ENCODE measurements around the gene NEUROG3.

GRCh38 chr10:69588358-69588757 is 15.1 kb upstream of the NEUROG3 start:
- TF ChIP-seq POLR2A (IDR thresholded peaks at IDR 0.05; ENCODE audit: low read length) (no peak), JUN (IDR thresholded peaks at IDR 0.05) (no peak), NPAS2 (CRISPR knock-in tag; IDR thresholded peaks at IDR 0.05; ENCODE audit: borderline replicate concordance) (no peak), BHLHE40 (IDR thresholded peaks at IDR 0.05; ENCODE audit: low read depth, low read length) (no peak), SMC3 (IDR thresholded peaks at IDR 0.05) (no peak), PHF8 (IDR thresholded peaks at IDR 0.05; ENCODE audit: borderline replicate concordance, low read depth) (no peak), NR3C1 (IDR thresholded peaks at IDR 0.05) (no peak), E2F6 (IDR thresholded peaks at IDR 0.05; ENCODE audit: borderline replicate concordance, low read depth) (no peak), HOXA7 (CRISPR knock-in tag; IDR thresholded peaks at IDR 0.05) (no peak), MAZ (IDR thresholded peaks at IDR 0.05; ENCODE audit: borderline replicate concordance, low read depth, low read length) (no peak), RAD21 (conservative IDR thresholded peaks at IDR 0.05 in 1 of 2, IDR thresholded peaks at IDR 0.05 in 1 of 2) (no peak)
- TF ChIP-seq, protein P1, sequence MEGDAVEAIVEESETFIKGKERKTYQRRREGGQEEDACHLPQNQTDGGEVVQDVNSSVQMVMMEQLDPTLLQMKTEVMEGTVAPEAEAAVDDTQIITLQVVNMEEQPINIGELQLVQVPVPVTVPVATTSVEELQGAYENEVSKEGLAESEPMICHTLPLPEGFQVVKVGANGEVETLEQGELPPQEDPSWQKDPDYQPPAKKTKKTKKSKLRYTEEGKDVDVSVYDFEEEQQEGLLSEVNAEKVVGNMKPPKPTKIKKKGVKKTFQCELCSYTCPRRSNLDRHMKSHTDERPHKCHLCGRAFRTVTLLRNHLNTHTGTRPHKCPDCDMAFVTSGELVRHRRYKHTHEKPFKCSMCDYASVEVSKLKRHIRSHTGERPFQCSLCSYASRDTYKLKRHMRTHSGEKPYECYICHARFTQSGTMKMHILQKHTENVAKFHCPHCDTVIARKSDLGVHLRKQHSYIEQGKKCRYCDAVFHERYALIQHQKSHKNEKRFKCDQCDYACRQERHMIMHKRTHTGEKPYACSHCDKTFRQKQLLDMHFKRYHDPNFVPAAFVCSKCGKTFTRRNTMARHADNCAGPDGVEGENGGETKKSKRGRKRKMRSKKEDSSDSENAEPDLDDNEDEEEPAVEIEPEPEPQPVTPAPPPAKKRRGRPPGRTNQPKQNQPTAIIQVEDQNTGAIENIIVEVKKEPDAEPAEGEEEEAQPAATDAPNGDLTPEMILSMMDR (IDR thresholded peaks at IDR 0.05), result no peak
- TF ChIP-seq, protein P2, sequence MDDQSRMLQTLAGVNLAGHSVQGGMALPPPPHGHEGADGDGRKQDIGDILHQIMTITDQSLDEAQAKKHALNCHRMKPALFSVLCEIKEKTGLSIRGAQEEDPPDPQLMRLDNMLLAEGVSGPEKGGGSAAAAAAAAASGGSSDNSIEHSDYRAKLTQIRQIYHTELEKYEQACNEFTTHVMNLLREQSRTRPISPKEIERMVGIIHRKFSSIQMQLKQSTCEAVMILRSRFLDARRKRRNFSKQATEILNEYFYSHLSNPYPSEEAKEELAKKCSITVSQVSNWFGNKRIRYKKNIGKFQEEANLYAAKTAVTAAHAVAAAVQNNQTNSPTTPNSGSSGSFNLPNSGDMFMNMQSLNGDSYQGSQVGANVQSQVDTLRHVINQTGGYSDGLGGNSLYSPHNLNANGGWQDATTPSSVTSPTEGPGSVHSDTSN (IDR thresholded peaks at IDR 0.05), result no peak
- TF ChIP-seq, protein P3, sequence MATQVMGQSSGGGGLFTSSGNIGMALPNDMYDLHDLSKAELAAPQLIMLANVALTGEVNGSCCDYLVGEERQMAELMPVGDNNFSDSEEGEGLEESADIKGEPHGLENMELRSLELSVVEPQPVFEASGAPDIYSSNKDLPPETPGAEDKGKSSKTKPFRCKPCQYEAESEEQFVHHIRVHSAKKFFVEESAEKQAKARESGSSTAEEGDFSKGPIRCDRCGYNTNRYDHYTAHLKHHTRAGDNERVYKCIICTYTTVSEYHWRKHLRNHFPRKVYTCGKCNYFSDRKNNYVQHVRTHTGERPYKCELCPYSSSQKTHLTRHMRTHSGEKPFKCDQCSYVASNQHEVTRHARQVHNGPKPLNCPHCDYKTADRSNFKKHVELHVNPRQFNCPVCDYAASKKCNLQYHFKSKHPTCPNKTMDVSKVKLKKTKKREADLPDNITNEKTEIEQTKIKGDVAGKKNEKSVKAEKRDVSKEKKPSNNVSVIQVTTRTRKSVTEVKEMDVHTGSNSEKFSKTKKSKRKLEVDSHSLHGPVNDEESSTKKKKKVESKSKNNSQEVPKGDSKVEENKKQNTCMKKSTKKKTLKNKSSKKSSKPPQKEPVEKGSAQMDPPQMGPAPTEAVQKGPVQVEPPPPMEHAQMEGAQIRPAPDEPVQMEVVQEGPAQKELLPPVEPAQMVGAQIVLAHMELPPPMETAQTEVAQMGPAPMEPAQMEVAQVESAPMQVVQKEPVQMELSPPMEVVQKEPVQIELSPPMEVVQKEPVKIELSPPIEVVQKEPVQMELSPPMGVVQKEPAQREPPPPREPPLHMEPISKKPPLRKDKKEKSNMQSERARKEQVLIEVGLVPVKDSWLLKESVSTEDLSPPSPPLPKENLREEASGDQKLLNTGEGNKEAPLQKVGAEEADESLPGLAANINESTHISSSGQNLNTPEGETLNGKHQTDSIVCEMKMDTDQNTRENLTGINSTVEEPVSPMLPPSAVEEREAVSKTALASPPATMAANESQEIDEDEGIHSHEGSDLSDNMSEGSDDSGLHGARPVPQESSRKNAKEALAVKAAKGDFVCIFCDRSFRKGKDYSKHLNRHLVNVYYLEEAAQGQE (IDR thresholded peaks at IDR 0.05), result no peak
